HG03064 (cell line): Measurements from ENCODE around the gene ZFR.
"Not testable (repeated sequence)": the region's sequence is repeated elsewhere in the genome, so short reads cannot be mapped to it uniquely, and the experiment has no call there.

Source experiments
- ATAC-seq: cut with Tn5 transposase; IDR thresholded peaks from one replicate; pipeline ENCODE4 v1.9.1; 2021; ENCODE audit warnings: low read depth; ENCODE audit not compliant: unreplicated experiment

ZFR gene

DNA sequence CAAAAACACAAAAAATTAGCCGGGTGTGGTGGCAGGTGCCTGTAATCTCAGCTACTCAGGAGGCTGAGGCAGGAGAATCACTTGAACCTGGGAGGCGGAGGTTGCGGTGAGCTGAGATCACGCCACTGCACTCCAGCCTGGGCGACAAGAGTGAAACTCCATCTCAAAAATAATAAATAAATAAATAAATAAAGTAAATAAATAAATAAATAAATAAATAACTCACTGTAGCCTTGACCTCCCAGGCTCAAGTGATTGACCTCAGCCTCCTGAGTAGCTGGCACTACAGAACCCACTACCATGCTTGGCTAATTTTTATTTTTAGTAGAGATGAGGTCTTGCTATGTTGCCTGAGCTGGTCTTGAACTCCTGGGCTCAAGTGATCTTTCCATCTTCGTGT, 77.3 kb downstream of the ZFR start:
- ATAC-seq: not testable (repeated sequence)

DNA sequence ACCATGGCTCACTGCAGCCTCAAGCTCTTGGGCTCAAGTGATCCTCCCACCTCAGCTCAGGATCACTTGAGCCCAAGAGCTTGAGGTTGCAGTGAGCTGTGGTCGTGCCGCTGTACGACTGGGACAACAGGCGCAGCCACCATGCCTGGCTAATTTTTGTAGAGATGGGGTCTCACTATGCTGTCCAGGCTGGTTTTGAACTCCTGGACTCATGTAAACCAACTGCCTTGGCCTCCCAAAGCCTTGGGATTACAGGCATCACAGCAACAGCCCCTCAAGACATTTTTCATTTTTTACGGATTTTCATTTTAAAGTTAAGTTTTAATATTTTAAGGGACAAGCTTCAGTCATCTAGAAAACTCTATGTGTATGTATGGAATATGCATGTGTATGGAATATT, 78.9 kb downstream of the ZFR start:
- no peak for ATAC-seq

DNA sequence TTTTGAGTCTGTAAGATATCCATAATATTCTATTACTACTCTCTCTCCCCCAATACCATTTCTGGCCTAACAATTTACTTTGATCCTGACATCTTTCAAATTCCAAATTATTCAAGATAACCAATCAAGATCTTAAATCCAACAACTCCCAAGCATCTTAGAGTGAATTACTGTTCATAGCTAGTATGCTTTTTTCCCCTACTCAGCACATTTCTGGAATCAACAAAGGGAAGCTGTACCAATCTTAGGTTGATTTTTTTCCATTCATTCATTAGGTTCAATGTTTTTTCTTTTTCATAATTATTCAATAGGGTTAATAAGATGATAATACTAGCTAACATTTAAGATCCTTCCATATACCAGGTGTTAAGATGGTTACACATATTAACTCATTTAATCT, 81.5 kb downstream of the ZFR start:
- ATAC-seq: no peak

DNA sequence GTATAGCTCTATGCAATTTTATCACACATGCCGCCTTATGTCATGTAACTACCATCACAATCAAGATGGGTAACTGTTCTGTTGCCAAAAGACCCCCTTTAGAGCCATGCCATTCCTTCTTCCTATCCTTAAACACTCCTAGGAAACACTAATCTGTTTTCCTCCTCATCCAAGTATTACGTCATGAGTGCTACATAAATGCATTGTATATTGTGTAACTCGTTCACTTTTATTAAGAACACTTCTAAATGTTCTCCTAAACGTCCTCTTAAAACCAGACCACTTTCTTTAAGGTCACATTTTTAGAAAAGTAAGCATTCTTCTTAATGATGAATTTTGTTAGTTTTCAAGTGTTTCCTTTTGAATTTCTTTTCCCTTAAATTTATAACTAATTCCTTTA, 82.0 kb downstream of the ZFR start:
- no peak for ATAC-seq

DNA sequence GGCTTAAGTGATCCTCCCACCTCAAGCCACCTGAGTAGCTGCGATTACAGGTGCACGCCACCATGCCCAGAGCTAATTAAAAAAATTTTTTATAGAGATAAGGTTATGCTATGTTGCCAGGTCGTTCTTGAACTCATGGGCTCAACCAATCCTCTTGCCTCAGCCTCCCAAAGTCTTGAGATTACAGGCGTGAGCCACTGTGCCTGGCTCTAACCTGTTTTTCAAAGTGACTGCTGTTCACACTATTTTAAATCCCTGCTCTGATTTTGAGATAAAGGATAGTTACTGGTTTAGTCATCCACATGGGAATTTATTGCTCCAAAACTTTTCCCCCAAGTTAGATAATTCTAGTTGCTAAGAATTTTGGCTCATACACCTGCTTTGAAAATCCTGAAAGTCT, 83.6 kb downstream of the ZFR start:
- no peak for ATAC-seq

DNA sequence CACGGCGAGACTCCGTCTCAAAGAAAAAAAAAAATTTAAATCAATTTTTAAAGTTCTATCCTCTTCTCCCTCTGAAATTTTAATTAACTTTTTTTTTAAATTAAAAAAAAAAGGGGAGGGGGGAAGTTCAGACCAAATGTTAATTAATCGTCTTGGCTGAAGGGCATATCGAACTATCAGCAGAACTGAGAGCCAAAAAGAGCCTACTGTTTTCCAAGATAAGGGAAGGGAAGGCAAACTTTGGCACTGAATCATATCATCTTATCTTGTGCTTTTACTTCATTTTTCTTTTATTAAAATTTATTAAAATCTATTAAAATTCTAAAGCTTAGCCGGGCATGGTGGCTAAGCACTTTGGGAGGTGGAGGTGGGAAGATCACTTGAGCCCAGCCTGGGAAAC, 85.9 kb downstream of the ZFR start:
- ATAC-seq: no peak

DNA sequence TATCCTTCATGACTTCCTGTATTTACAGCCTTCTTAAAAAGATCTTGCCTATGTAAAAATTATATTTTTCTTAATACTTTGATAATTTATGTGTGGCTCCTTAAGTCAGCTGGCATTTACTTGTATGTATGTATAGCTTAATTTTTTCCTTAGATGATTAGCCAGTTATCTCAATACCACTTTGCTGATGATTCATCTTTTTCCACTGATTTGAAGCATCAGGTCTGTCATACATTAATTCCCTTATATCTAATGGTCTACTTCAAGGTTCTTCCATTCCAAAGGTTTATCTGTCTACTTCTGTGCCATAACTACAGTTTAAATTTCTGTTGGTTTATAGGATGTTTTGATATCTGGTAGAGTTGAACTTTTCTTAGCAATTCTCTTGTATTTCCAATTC, 86.9 kb downstream of the ZFR start:
- ATAC-seq: no peak

DNA sequence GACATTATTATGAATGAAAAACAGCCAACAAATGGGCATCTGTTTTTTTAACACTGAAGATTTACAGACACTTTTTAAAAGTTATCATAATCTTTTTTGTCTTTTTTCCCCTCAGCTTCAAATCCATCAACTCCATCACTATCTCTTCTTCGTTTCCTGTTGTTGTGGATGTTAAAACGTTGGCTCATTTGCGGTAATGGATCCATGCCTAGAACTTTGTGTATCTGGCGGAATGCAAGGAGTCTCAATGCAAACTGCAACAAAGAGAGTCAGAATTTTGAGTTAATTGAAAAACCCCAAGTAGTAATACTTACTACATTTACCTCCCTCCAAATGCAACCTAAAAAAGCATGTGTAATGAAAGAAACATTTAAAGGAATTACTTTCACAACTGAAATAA, 88.9 kb downstream of the ZFR start:
- no peak for ATAC-seq

DNA sequence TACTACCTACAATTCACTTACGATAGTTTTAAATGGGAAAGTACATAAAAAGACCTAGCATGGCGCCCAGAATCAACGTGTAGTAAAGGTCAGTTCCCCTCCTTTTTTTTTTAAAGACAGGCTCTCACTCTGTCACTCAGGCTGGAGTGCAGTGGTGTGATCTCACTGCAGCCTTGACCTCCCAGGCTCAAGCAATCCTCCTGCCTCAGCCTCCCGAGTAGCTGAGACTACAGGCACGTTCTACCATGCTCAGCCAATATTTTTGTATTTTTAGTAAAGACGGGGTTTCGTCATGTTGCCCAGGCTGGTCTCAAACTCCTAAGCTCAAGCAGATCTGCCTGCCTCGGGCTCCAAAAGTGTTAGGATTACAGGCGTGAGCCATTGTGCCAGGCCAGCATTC, 91.1 kb downstream of the ZFR start:
- ATAC-seq: no peak

DNA sequence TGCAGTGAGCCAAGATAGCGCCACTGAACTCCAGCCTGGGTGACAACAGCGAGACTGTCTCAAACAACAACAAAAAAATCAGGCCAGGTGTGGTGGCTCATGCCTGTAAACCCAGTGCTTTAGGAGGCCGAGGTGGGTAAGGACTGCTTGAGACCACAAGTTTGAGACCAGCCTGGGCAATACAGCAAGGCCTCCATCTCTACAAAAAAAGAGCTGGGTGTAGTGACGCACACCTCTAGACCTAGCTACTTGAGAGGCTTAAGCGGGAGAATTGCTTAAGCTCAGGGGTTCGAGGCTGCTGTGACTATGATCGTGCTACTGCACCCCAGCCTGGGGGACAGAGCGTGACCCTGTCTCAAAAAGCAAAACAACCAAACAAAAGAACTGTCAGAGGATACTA, 91.9 kb downstream of the ZFR start:
- no peak for ATAC-seq

DNA sequence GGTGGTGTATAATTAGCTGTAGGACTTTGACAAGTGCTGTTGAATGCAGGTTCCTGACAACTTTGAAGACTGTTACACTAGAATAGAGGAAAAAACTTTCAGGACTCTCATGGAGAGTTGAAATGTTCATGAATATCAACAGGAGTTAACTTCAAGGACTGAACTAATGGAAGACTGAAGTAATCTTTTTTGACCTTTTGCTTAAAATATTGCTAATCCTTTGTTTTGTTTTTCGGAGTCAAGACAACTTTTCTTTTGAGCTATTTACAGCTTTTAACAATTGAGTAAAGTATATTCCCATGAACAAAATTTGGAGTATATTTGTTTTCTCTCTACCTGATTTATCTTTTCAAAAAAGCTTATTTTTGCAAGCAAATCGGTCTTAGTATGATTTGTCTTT, 97.7 kb downstream of the ZFR start:
- ATAC-seq: no peak

DNA sequence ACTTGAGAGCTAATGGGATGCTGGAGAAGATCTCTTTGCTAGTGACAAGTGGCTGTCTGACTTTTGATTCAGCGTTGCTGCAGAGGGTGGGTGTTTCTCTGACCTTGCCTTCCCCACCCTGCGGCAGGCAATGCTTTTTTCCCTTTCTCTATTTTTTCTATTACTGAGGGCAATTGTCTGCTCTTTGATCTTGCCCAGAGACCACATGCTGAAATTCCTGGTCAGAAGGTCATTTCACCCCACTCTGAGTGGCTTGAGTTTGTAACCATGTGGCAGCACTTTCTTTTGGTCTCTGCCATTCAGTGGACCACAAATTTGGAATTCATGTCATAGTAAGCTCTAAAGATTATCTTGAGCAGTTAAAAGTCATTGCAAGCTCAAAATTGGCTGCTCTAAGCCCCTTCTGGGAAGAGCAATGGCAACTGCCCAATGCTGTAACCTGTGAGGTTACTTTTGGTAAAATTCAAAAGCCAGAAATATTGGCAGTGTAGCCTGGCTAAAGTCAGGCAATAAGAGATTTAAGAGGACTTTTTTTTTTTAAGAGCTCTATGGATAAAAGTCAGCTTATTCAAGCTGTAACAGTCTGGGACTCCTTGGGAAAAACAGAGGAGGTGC, 101.4 kb downstream of the ZFR start:
- ATAC-seq: no peak

DNA sequence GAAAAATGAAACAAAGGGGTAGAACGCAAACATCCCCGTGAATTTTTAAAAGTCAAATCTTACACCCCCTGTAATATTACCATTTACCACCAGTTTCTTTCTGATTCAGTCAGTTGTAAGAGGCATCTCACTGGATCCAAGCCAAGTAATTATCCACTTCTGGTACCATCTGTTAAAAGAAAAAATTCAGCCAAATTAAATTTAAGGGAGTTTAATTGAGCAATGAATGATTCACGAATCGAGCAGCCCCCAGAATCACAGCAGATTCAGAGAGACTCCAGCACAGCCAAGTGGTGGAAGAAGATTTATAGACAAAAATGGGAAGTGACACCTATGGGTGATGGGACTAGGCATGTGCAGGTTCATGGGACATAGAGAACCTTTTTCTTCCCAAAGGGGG, 101.9 kb downstream of the ZFR start:
- ATAC-seq: no peak

DNA sequence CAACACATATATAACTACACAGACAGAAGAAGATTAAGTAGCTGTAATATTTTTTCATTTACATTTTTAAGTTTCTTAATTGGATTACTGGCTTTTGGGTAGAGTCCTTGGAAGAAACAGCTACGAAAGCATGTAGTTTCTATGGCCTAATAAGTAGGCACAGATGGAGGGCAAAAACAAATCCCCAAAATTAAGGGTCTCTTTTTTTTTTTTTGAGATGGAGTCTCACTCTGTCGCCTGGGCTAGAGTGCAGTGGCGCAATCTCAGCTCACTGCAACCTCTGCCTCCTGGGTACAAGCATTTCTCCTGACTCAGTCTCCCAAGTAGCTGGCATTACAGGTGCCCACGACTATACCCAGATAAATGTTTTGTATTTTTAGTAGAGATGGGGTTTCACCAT, 104.7 kb downstream of the ZFR start:
- no peak for ATAC-seq

DNA sequence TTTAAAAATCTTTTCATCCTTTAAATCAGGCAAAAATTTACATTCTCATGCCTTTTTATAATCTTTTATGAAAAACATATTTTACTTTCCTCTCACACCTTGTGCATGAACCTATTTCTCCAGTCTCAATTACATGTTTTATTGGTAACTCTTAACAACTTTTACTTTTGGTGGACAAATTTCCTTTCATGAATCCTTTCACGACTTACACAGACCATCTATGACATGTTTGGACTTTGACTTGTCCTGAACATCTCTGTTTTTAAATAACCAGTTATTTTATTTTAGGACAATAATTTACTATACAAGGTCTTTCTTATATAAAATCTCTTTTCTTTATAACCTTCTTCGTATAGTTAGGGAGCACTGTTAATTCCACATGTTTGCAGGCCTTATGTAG, 105.3 kb downstream of the ZFR start:
- no peak for ATAC-seq

DNA sequence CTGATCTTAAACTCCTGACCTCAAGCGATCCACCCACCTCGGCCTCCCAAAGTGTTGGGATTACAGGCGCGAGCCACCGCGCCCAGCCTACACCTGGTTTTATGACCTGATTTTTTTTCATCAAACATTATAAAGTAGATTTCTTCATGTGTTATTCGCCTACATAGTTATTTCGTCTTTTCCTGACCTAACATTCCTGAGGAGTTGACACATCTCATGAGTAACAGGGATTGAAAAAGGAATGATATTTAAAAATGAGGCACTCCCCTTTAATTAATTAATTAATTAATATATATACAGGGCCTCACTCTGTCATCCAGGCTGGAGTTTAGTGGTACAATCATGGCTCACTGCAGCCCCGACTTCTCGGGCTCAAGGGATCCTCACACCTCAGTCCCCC, 111.6 kb downstream of the ZFR start:
- no peak for ATAC-seq

DNA sequence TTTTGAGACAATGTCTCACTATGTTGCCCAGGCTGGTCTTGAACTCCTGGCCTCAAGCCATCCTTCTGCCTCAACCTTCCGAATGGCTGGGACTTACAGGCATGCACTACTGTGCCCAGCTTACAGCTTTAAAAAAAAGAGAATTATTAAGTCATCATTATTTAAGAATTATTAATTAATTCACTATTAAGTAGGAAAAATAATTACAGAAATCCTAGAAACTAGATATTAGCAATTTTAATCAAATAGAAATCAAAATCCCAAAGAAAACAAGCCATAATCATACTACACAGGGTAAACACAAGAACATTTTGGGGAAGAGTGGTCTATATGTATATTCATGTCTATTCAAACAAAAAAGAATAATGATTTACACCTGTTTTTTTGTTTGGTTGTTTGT, 112.2 kb downstream of the ZFR start:
- no peak for ATAC-seq

DNA sequence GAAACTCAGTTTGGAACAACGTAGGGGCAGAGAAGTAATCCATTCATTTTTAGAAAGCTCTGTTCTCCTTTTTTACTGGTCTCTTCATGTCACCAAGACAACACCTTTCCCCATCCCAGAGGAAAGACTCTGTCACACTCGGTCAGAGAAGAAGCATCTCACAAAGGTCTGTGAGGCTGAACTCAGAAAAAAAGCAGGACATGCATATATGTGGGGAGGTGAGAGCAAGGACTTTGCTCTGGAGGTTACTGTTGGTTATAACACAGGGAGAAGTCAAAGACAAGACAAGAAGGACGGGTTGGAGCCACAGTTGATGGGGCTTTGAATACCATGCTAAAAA, 112.6 kb downstream of the ZFR start:
- ATAC-seq: no peak

DNA sequence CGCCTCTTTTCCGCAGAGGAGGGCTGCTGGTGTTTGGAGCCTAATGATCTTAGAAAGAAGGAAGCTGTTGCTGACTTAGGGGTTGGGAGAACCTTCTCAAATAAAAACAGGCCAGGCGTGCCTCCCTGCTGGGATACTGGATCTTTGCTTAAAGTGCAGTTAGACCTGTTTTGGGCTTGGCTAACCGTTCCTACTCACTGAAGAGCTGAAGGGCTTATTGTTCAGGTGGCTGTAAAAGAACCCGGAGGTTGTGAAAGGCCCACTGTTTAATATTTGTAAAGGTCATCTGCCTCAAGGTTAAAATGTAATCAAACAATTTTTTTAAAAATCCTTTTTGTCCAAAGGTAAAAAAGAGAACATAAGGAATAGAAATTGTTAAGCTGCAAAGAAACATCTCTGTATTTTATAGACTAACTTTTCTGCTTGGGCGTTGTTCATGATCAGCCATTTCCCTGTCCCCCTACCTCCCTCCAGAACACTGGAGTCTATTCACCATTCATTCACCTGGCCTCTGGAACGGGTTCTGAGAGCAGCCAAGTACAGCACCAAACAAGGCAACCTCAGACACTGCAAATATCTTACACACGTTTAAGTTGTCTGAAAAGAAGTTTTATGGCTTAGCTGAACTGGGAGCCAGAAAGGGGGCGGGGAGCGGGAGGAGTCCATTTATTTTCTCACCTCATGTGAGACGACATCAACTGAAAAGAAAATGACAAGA, 113.2 kb downstream of the ZFR start:
- ATAC-seq: no peak

DNA sequence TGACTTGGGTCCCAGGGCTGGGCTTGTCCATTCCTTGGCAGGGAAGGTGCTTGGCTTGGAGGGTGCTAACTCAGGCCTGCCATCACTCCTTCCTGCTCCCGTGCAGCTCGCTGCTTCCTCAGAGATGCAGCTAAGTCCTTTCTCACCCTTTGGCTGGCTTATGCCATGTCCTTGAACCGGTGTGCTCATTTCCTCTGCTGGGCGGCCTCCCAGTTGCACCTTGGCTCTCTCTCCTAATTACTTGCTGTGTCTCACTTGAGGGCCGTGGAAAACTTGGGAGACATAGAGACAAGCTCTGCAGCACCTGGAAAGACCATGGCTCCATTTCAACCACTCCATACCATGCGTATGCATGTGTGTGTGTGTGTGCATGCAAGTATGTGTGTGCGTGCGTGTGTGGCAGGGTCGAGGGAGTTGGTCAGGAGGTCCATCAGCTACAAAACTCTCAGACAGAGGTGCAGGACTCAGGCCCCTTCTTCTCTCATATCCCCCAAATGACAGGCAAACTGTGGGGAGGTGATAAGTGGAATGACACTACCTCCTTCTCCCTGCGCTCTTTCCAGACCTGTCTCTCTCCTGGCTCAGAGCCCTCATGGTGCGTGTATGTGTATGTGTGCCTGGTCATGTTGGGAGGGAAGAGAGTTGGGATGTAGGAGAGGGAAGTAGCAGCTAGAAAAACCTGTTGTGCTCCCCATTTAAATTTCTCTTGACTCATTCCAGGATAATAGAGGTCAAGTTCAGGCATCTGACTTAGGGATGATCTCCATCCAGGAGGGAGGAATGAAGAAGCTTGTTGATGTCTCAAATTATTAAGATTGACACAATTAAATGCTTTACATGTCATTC, 114.2 kb downstream of the ZFR start:
- no peak for ATAC-seq

DNA sequence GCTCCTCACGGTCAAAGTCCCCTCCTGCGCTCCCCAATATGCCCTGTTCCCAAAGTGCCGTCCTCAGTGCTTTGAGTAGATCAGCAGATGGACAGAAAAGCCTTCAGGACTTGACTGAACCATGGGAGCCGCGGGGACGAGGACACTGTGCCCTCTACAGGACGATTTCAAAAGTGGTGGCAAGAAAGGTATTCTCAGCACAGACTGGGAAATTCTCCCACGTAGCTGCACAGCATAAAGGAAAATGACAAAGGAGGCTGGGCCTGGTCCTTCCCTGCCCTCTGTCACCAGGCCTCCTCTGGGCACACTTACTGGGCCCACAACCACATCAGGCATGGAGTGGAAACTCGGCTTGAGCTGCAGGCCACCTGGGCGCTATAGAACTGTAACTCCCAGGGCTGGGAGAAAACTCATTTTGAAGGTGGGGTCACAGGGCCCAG, 115.1 kb downstream of the ZFR start:
- peak; percentile 61 for ATAC-seq

DNA sequence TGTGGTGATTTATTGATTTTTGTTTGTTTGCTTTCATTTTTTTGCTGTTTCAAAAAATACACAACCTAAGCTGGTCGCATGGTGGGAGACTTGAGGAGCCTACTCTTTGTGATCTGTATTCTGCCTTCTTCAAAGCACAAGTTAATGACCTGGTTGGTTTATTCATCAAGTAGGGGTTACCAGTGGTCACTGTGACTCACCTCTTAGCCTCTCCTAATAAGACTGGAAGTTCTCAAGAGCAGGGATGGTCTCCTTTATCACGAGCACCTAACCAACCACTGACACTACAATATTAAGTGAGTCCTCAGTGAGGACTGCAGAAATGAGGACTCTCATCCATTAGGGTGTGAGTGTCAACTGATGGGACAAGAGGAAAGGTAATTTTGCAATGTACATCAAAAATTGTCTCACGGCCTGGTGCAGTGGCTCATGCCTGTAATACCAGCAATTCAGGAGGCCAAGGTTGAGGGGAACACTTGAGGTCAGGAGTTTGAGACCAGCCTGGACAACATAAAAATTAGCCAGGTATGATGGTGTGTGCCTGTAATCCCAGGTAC, 118.2 kb downstream of the ZFR start:
- no peak for ATAC-seq
